Measurements from ENCODE around the gene CCNT1.
"Not testable (repeated sequence)": the region's sequence is repeated elsewhere in the genome, so short reads cannot be mapped to it uniquely, and the experiment has no call there.

CCNT1 gene

DNA sequence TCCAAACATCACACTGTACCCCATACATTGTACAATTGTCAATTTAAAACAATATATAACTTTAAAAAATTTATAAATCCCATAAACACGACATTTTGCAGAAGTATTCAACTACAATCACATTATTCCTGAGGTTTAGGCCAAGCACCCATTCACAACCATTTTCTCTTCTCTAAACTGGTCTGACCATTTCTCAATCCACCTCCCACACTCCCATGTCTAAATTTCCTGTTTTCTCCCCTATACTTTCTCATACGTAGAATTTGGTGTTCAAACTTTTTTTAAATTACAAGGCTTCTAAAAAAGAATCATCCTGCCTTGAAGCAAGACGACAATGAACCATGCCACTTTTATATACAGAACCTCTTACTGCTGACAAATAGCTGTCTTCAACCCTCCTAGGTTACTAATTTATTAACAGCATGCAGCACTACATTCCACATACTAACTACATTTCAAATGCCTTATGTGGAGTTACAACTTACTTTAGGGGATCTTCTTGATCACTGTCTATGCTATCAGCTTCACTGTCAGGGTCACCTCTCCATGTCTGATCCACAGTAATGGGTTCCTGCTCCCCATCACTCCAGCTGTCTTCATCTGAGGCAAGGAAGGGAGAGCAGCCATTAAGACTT is 37.8 kb downstream of the CCNT1 start:
- Histone ChIP-seq H3K4me3 (no peak overlapping the region), H3K27ac (no peak overlapping the region)
- TF ChIP-seq, protein P1, sequence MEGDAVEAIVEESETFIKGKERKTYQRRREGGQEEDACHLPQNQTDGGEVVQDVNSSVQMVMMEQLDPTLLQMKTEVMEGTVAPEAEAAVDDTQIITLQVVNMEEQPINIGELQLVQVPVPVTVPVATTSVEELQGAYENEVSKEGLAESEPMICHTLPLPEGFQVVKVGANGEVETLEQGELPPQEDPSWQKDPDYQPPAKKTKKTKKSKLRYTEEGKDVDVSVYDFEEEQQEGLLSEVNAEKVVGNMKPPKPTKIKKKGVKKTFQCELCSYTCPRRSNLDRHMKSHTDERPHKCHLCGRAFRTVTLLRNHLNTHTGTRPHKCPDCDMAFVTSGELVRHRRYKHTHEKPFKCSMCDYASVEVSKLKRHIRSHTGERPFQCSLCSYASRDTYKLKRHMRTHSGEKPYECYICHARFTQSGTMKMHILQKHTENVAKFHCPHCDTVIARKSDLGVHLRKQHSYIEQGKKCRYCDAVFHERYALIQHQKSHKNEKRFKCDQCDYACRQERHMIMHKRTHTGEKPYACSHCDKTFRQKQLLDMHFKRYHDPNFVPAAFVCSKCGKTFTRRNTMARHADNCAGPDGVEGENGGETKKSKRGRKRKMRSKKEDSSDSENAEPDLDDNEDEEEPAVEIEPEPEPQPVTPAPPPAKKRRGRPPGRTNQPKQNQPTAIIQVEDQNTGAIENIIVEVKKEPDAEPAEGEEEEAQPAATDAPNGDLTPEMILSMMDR (IDR thresholded peaks at IDR 0.05): no peak
- DNase-seq (ENCODE audit: low spot score): no peak

DNA sequence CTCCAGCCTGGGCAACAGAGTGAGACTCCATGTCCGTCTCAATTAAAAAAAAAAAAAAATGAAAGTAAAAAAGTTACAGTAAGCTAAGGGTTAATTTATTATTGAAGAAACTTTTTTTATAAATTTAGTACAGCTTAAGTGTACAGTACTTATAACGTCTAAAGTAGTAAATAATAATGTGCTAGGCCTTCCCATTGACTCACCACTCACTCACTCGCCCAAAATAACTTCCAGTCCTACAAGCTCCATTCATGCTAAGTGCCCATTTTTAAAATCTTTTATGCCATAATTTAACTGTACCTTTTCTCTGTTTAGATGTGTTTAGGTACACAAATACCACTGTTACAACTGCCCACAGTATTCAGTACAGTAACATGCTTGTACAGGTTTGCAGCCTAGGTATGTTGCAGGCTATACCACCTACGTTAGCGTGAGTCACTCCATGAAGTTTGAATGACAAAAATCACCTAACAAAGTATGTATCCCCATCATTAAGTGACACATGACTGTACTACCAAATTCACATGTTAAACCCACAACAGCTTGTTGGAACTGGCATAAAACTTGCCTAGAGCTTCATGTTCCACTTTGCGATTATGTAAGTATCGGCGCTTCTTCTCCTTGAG is 45.2 kb downstream of the CCNT1 start:
- Histone ChIP-seq H3K4me3 (no peak overlapping the region), H3K27ac (no peak overlapping the region)
- no peak for DNase-seq (ENCODE audit: low spot score)
- TF ChIP-seq, protein P1 (IDR thresholded peaks at IDR 0.05): no peak

DNA sequence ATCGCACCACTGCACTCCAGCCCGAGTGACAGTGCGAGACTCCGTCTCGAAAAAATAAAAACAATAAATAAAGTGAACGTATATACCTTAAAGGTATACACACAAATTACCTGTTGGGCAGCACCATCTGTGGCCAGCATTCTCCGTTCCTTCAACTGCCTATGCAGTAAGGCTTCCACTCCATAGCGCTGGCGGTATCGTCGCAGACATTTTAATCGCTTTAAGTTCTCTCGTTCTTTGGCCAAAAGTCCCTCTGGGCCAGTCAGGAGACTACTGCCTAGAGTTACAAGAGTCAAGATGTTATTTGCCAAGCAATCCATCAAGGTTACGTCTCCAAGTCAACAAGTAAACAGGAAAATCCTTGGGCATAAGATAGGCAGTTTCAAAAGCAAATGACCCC is 47.5 kb downstream of the CCNT1 start:
- no peak overlapping the region for H3K27ac ChIP-seq
- TF ChIP-seq, protein P1 (IDR thresholded peaks at IDR 0.05): no peak
- DNase-seq (ENCODE audit: low spot score): no peak
- H3K4me3 ChIP-seq: no peak overlapping the region

DNA sequence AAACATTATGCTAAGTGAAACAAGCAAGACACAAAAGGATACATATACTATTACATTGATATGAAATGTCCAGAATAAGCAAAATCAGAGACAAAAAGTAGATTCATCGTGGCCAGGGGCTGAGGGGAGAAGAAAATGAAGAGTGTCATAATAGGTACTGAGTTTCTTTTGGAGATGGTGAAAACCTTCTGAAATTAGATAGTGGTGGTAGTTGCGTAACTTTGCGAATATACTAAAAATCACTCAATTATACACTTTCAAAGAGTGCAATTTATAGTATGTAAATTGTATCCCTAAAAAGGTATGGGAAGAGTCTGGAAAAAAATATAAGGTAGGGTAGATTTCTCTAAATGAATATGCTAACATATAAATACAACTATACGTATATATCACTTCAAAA is 56.6 kb downstream of the CCNT1 start:
- Histone ChIP-seq H3K4me3 (no peak overlapping the region), H3K27ac (no peak overlapping the region)
- DNase-seq (ENCODE audit: low spot score): no peak
- TF ChIP-seq, protein P1 (IDR thresholded peaks at IDR 0.05): no peak

DNA sequence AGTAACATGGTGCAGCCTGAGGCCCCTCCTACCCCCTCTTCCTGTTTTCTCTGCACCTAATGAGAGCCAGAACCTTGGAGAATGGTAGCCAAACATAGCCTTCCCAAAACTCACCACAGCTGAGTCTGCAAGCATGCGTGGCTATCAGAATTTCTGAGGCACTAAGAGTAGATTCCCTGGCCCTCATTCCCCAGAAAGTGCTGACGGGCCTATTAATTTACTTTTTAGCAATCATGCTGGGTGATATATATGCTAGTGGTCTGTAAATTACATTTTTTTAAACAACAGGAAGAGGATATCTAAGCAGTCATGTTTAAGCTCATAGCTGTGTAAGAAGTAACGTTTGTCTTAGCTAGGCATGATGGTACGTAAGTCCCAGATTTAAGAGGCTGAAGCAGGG is 64.8 kb downstream of the CCNT1 start:
- no peak overlapping the region for H3K27ac ChIP-seq
- no peak overlapping the region for H3K4me3 ChIP-seq
- TF ChIP-seq, protein P1 (IDR thresholded peaks at IDR 0.05): no peak
- no peak for DNase-seq (ENCODE audit: low spot score)

DNA sequence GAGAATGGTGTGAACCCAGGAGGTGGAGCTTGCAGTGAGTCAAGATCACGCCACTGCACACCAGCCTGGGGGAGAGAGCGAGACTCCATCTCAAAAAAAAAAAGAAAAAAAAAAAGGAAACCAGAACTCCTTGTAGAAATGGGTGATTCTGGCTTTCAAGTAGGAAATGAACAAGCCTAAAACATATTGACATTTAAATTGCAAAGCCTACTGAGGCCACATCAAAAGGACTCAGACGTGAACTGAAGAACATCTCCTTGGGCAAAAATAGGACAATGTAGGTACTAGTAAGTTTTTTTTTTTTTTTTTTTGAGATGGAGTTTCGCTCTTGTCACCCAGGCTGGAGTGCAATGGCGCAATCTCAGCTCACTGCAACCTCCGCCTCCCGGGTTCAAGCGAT is 71.2 kb downstream of the CCNT1 start:
- not testable (repeated sequence) for H3K27ac ChIP-seq; H3K4me3 ChIP-seq; DNase-seq (ENCODE audit: low spot score)

DNA sequence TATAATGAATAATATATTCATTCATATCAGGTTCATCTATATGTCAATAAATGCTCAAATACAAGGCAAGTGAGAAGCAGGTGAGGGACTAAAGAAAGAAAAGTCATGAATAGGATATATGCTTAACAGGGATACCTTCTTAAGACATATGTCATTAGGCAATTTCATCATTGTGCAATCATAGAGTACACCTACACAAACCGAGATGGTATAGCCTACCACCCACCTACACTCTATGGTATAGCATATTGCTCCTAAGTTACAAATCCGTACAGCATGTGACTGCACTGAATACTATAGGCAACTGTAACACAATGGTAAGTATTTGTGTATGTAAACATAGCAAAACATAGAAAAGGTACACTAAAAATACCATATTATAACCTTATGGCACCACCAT is 73.5 kb downstream of the CCNT1 start:
- H3K4me3 ChIP-seq: no peak overlapping the region
- TF ChIP-seq, protein P1 (IDR thresholded peaks at IDR 0.05): no peak
- no peak overlapping the region for H3K27ac ChIP-seq
- no peak for DNase-seq (ENCODE audit: low spot score)

DNA sequence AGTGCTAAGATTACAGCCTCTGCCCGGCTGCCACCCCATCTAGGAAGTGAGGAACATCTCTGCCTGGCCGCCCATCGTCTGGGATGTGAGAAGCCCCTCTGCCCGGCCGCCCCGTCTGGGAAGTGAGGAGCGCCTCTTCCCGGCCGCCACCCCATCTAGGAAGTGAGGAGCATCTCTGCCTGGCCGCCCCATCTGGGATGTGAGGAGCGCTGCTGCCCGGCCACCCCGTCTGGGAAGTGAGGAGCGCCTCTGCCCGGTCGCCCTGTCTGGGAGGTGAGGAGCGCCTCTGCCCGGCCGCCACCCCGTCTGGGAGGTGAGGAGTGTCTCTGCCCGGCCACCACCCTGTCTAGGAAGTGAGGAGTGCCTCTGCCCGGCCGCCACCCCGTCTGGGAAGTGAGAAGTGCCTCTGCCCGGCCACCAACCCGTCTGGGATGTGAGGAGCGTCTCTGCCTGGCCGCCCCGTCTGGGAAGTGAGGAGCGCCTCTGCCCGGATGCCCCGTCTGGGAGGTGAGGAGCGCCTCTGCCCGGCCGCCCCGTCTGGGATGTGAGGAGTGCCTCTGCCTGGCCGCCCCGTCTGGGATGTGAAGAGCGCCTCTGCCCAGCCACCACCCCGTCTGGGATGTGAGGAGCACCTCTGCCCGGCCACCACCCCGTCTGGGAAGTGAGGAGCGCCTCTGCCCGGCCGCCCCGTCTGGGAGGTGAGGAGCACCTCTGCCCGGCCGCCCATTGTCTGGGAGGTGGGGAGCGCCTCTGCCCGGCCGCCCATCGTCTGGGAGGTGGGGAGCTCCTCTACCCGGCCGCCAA is 74.6 kb downstream of the CCNT1 start:
- DNase-seq (ENCODE audit: low spot score): not testable (repeated sequence)

More for the DNA sequence above, 74.6 kb downstream of the CCNT1 start:
- not testable (repeated sequence) for H3K4me3 ChIP-seq, H3K27ac ChIP-seq
